G401 (cell line): ENCODE results near the gene EMSY. TPM values are rescaled to one million over a fixed set of nuclear protein-coding genes. Genes with fewer than 3 reads are reported as not detected.
"Not testable (repeated sequence)": the region's sequence is repeated elsewhere in the genome, so short reads cannot be mapped to it uniquely, and the experiment has no call there.

Source experiments
- DNase-seq: peaks from one replicate; pipeline ENCODE4 v3.0.0-alpha.2; 2015; ENCODE audit warnings: low spot score
- in situ Hi-C: cut with HindIII; loops from 2 replicates; pipeline ENCODE4 v1.10.0; 2016; ENCODE audit warnings: low sequenced_read_pairs, mixed read lengths
- total RNA-seq: library from RNA; depleted of rRNA; stranded (reverse); fragments of >200 nt; shearing (Covaris generic); gene quantifications from 2 replicates; pipeline ENCODE4 v1.2.3, GENCODE V29; 2014

Gene EMSY
- total RNA-seq, 1 experiment from 2014 or later = 12.8 TPM

DNA sequence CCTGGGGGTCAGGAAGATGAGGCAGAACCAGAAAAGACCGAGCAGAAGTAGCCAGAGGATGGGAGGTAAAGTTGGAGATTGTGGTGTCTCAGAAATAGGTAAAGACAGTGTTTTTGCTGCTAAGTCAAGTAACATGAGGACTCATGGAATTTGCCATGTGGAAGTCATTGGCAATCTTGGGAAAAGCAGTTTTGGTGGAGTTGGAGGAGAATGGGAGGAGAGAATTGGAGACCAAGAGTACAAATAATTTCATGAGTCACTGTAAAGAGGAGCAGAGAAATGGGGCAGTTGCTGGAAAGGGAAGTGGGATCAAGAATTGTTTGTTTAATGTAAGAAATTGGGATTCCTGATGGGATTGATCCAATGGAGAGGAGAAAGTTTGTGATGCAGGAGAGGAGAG is 114.1 kb downstream of the EMSY start:
- in situ Hi-C loops = no loop called here
- no peak for DNase-seq

DNA sequence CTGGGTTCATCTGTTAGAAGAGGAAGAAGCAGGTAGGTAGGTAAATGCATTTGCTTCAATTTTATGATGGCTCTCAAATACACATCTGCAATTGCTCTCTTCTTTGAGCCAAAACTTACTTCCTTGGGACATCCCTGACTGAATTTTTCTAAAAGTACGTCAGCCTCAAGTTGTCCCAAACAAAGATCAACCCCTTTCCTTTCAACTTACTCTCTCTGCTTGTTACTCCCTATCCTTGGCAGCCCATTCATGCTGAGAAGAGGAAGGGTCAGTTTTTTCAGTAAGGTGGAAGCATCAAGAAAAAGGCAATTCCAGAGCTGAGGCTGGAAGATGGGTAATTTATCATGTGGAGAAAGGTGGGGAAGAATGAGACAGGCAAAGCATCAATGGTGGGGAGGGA is 114.5 kb downstream of the EMSY start:
- in situ Hi-C loops = no loop called here
- no peak for DNase-seq

DNA sequence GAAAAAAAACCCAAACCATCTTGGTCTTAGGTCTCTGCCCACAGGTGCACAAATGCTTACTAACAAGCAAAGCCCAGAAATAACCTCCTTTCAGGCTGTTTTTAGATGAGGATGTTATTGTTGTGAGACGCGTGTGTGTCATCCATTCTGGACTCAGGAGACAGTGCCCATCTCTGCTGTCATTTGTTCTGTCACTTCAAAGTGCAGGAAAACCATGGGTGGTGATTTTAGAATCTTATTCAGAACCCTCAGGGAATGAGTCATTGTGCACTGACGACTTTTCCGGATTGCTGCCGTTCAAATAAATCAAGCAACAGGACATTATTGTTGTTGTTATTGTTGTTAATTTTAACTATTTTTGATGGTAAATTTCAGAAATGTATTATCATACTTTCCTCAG is 115.4 kb downstream of the EMSY start:
- DNase-seq = no peak
- in situ Hi-C loops = no loop called here

DNA sequence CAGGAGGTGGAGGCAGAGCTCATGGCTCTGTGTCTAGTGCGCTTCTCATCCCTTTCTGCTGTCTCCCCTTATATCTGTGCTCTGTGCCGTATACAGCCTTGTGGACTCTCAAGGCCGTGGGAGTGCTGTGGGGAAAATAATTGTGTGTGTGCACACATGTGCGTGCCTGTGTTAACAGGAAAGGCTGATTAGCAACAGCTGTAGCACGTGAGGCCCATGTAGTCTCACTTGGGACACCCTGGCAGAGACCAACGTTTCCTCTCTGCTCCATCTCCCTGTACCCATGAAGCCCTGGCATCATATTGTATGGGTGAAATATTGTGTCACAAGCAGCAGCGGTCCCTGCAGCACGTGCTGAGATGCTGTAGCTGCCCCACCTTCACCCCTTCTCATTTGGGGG is 116.4 kb downstream of the EMSY start:
- in situ Hi-C loops = no loop called here

DNA sequence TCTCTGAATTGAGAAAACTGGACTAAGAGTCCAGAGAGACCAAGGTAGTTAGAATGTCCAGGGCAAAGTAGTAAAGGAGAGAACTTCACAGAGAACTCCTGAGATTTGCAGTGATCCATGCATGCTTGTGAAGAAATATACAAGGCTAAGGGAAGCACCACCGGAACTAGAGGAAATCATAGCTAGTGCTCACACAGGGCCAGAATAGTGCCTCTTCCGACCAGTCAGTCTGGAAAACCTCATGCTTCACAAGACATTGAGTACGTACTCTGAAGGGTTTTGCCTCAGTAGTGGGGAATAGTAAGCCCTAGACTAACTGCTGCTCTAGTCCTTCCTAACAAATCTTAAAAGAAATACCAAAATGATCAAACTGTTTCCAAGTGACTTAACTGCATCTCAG is 117.7 kb downstream of the EMSY start:
- DNase-seq = no peak
- in situ Hi-C loops = no loop called here

More for the DNA sequence above, 116.4 kb downstream of the EMSY start:
- DNase-seq = no peak

DNA sequence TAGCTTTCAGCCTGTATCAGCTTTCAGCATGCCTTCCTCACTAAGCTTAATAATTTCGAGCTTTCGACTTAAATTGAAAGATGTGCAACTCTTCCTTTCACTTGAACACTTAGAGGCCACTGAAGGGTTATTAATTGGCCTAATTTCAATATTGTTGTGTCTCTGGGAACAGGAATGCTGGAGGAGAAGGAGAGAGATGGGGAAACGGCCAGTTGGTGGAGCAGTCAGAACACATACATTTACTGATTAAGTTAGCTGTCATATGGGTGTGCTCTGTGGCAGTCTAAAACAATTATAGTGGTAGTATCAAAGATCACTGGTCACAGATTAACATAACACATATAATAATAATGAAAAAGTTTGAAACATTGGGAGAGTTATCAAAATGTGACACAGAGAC is 119.5 kb downstream of the EMSY start:
- DNase-seq = no peak
- in situ Hi-C loops = no loop called here

DNA sequence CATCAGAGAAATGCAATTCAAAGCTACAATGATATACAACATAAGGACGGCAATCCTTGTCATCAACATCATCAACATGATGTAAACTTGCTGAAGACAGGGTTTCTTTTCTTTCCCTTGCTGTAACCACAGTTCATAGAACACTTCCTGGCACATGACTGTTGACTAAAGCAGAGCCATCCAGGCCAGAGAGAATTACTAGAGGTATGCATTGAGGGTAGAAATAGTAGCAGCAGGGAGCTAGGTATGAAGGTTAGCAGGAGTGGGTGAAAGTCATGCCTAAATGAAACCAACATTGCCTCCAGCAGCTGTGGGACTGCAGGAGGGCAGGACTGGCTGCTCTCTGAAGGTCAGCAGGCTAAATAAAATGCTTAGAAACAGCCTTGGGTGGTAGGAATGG is 122.0 kb downstream of the EMSY start:
- in situ Hi-C loops = no loop called here
- DNase-seq = no peak

DNA sequence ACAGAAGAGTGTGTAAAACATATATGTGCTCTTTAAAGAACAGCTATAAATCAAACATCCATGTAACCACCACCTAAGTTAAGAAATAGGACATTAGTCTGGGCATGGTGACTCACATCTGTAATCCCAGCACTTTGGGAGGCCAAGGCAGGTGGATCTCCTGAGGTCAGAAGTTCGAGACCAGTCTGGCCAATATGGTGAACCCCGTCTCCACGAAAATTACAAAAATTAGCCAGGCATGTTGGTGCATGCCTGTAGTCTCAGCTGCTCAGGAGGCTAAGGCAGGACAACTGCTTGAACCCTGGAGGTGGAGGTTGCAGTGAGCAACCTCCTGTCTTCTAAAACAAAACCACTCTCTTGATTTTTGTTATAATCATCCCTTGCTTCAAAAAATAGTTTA is 122.4 kb downstream of the EMSY start:
- in situ Hi-C loops = no loop called here
- DNase-seq = no peak

DNA sequence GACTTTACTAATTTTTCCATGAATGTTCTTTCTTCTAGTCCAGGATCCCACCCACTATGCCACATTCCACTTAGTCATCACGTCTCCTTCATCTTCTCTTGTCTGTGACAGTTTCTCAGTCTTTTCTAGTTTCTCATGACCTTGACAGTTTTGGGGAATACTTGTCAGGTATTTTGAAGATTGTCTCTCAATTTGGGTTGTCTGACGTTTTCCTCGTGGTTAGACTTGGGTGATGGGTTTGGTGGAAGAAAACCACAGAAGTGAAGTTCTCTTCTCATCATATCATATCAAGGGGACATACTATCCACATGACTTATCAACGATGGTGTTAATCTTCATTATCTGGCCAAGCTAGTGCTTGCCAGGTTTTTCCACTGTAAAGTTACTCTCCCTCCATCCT is 123.3 kb downstream of the EMSY start:
- no peak for DNase-seq
- in situ Hi-C loops = no loop called here

DNA sequence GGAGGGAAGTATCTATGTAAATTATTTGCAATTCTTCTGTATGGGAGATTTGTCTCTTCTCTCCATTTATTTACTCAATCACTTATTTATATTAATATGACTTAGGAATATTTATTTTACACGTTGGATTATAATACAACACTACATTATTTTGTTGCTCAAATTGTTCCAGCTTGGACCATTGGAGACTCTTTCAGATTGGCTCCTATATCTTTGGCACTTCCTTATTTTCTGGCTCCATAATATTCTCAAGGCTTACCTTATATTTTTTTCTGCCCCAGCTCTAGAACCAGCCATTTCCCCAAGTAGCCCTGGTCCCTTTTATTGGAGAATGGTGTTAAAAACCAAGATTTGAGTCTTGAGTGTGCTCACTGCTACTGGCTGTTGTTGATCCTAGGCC is 123.8 kb downstream of the EMSY start:
- DNase-seq = no peak
- in situ Hi-C loops = no loop called here

DNA sequence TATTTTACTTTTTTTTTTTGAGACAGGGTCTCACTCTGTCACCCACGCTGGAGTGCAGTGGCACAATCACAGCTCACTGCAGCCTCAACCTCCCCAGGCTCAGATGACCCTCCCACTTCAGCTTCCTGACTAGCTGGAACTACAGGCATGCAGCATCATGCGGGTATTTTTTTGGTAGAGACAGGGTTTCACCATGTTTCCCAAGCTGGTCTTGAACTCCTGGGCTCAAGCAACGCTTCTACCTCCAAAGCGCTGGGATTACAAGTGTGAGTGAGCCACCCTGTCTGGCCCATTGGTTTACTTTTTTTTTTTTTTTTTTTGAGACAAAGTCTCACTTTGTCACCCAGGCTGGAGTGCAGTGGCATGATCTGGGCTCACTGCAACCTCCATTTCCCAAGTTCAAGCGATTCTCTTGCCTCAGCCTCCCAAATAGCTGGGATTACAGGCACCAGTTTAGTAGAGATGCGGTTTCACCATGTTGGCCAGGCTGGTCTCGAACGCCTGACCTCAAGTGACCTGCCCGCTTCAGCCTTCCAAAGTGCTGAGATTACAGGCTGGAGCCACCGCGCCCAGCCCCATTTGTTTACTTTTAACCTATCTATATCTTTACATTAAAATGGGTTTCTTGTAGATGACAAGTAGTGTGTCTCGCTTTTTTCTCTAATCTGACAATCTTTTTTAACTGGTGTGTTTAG is 127.5 kb downstream of the EMSY start:
- DNase-seq, in situ Hi-C loops: not testable (repeated sequence)

DNA sequence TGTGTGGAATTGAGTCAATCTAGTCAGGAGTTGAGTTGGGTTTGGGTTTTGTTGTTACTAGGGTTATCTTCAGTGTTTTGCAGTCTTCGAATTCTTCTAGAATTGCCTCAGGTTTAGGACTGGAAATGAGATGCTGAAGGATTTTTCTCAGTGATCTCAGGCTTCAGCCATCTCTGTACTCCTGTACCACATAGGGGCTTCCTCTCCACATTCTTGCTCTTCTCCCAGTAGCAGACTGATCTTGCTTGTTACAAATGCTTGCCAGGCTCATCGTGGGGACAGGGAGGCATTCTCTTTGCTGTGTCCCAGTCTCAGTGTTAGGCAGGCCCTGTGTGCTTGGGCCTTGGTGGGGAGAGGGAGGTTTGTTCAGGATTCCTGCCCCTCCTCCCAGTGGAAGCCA is 129.6 kb downstream of the EMSY start:
- in situ Hi-C loops = no loop called here
- DNase-seq = no peak

DNA sequence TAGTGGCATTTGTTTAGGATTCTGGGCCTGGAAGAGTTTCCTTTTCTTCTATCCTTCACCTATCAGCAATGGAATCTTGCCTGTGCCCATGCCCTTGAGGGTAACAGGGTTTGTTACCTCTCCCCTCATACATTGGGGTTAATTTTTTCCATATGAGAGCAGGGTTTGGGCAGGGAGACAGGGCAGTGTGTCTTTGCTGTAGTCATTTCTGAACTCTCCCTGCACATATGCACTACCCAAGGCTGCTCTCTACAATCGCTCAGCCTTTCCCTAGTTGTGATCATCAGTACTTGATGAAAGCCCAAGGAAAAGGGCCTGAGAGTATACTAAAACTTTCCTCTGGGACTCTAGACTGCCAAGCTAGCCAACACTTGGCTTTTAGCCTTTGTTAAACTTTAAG is 130.1 kb downstream of the EMSY start:
- in situ Hi-C loops = no loop called here
- DNase-seq = no peak

DNA sequence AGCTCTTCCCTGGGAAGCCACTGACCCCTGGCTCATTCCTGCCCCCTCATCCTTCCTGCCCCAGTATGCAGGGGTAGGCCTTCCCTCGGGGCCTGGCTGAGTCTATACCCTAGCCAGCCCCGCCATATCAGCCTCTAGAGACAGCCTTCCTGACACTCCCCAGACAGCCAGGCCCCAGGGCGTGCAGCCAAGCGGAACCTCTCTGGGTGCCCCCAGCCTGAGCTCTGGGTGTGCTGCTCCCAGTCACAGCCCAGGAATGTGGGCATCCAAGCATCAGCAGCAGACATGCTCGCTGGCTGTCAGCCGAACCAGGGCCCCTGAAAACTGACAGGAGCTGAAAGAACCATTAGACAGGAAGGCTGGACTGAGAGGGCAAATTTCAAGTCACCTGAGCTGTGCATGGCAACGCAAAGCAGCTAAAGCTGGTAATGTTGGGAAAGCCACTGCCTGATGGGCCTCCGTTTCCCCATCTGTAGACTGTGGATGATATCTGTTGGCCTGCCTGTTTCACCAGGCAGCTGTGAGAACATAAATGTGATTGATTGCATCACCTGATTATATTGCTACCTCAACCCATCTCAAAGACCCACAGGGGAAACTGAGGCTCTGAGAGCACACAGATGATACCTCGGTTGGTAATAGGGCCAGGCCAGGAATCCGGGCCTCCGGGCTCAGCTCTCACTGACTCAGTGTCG is 132.6 kb downstream of the EMSY start:
- in situ Hi-C loops = no loop called here

DNA sequence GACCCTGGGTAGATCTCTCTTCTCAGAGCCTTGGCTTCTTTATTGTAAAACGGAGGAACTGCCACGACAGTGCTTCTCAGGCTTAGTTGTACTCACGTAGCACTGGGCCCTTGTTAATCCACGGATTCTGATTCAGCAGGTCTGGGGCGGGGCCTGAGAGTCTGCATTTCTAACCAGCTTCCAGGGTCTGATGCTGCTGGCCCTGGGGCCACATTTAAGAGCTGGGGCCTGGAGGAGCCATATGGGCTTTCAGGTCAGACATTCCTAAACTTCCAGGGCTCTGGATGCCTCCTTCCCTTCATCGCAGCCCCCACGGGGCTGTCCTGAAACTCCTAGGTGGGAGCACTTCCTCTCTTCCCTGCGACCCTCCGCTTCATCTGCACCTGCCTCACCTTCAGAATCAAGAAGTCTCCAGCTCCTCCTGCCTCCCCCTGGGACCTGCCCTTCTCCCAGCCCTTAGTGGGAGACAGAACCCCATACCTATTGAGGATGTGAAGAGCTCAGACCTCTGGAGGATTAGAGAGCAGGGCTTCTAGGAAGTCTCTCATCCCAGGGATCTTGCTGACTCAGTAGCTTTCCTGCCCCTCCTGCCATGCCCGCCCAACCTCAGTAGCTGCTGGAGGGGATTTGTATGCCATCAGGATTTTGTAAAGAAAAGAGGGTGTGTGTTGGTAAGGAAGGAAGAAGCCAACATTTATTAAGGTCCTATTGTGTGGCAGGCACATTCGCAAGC is 133.3 kb downstream of the EMSY start:
- DNase-seq = no peak
- in situ Hi-C loops = no loop called here

More for the DNA sequence above, 132.6 kb downstream of the EMSY start:
- no peak for DNase-seq

DNA sequence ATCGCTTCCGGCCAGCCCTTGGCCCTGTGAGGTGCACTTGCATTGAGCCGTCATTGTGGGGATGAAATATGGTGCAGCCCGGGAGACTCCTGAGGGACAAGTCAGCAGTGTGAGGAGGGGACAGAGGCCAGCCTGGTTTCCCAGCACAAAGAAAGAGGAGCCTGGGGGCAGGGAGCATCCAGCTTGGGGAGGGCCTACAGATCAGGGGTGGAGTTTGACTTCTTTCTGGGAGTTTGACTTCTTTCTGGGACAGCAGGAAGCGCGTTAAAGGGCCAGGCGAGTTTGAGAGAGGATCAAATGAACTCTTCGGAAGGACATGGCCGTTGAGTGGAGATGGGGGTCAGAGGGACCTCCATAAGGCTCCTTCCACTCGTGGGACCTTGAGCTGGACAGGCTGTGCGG is 133.8 kb downstream of the EMSY start:
- DNase-seq = no peak
- in situ Hi-C loops = no loop called here

DNA sequence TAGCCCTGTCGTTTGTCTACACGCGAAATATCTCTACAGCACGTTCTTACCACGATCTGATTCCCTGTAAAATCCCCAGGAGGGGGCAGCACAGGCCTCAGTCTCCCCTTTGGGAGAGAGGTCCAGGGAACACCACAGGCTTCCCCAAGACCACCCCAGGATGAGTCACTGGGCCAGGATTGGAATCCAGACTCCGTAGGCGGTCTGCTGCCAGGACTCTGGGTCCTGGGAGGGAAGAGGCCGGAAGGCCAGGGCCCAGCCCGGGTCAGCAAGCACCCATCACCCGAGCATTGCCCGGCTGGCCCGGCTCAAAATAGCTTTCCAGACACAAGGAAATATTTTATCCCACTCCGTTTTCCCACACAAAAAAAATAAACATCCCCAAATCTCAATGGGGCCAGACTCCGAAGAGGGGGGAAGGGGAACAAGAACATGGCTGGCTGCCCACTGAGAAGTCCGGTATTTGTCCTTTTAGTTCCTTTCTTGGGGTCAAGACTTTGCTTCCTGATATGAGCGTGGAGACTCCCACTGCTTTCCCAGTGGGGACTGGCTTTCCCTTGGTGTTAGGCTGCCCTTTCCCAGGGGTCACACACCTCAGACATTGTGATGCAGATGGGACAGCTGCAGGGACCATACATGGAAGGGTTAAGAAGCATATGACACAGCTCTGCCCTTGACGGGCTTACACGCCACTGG is 134.4 kb downstream of the EMSY start:
- no peak for DNase-seq

DNA sequence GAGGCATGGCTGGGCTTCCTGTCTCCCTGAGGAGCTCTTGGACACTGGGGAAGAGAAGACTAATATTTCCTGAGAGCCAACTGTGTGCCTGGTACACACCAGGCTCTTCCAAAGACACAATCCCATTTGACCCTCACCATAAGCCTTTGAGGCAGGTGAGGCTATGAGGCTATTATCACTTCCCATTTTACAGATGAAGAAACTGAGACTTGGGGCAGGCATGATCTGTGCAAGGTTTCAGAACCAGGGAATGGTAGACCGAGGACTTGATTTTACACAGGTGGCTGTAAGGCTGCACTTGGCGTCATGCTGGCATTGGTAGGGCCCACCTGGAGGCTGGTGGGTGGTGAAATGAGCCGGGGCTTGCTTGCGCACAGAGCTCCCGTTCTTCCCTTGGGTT is 134.9 kb downstream of the EMSY start:
- in situ Hi-C loops = no loop called here
- DNase-seq = no peak

More for the DNA sequence above, 134.4 kb downstream of the EMSY start:
- in situ Hi-C loops = no loop called here

DNA sequence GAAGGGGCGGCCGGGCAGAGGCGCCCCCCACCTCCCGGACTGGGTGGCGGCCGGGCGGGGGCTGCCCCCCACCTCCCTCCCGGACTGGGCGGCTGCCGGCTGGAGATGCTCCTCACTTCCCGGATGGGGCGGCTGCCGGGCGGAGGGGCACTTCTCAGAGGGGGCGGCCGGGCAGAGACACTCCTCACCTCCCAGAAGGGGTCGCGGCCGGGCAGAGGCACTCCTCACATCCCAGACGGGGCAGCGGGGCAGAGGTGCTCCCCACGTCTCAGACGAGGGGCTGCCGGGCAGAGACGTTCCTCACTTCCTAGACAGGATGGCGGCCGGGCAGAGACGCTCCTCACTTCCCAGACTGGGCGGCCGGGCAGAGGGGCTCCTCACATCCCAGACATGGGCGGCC is 137.7 kb downstream of the EMSY start:
- in situ Hi-C loops, DNase-seq: not testable (repeated sequence)
